Activated CD4-positive, alpha-beta T cell treated with anti-CD3 and anti-CD28 coated beads, Interleukin-2, amount 10 ng/mL, durations not matched to agents 24 days and 14 days (primary cell): ENCODE data around the gene ADAM10. TPM values are rescaled to one million over a fixed set of nuclear protein-coding genes. Genes with fewer than 3 reads are reported as not detected.

ENCODE experiments used
- DNase-seq: peaks from one replicate; pipeline ENCODE4 v3.0.0; 2022
- H3K27ac Mint-ChIP-seq: one replicate; pipeline ENCODE4 v1.8.0; 2022; ENCODE audit warnings: mild to moderate bottlenecking, mixed read lengths
- H3K27me3 Mint-ChIP-seq: one replicate; pipeline ENCODE4 v1.8.0; 2022; ENCODE audit warnings: mixed read lengths
- H3K36me3 Mint-ChIP-seq: one replicate; pipeline ENCODE4 v1.8.0; 2022; ENCODE audit warnings: low read depth, mild to moderate bottlenecking, mixed read lengths
- H3K4me1 Mint-ChIP-seq: one replicate; pipeline ENCODE4 v1.8.0; 2021; ENCODE audit warnings: mixed read lengths
- H3K4me3 Mint-ChIP-seq: one replicate; pipeline ENCODE4 v1.8.0; 2022; ENCODE audit warnings: mild to moderate bottlenecking, moderate library complexity, mixed read lengths
- H3K9me3 Mint-ChIP-seq: one replicate; pipeline ENCODE4 v1.8.0; 2021; ENCODE audit warnings: mixed read lengths
- intact Hi-C: fragments of 100-400 bp; cut with micrococcal nuclease; formaldehyde crosslinking; loops from one replicate; pipeline ENCODE4 v1.15.1; 2023
- total RNA-seq: library from RNA; stranded (reverse); gene quantifications from 2 replicates; pipeline ENCODE4 v1.2.3, GENCODE V29; 2022

Gene ADAM10
- total RNA-seq, 1 donor from 2014 or later, result 103 TPM

- DNase-seq, result peak; percentile 35
- Mint-ChIP-seq H3K36me3 (peaks cover 10% of the 10 kb centered on the region), H3K4me3 (no peak overlapping the region), H3K9me3 (peaks cover 19% of the 10 kb centered on the region), H3K4me1 (peaks cover 16% of the 10 kb centered on the region), H3K27ac (no peak overlapping the region), H3K27me3 (no peaks in the 10 kb centered on the region)
- intact Hi-C loops, result no loop called here
Measured at GRCh38 chr15:58582160-58582559, 167.3 kb downstream of the ADAM10 start.

GRCh38 chr15:58576657-58577056 is 172.8 kb downstream of the ADAM10 start:
- H3K4me1 Mint-ChIP-seq, result peaks cover 5% of the 10 kb centered on the region
- intact Hi-C loops, result no loop called here
- peak; percentile 8 for DNase-seq
- no peaks in the 10 kb centered on the region for H3K36me3 Mint-ChIP-seq
- H3K27ac Mint-ChIP-seq, result no peak overlapping the region
- H3K4me3 Mint-ChIP-seq, result no peak overlapping the region
- peaks cover under 1% of the 10 kb centered on the region for H3K9me3 Mint-ChIP-seq
- H3K27me3 Mint-ChIP-seq, result no peaks in the 10 kb centered on the region

GRCh38 chr15:58575045-58575786 is 174.3 kb downstream of the ADAM10 start:
- Mint-ChIP-seq H3K27me3 (no peaks in the 10 kb centered on the region), H3K36me3 (no peaks in the 10 kb centered on the region), H3K4me1 (peaks cover 5% of the 10 kb centered on the region), H3K9me3 (peaks cover 3% of the 10 kb centered on the region), H3K27ac (no peak overlapping the region), H3K4me3 (no peak overlapping the region)
- intact Hi-C loops, result no loop called here
- DNase-seq, result peak; percentile 42

- H3K36me3 Mint-ChIP-seq, result no peaks in the 10 kb centered on the region
- H3K4me3 Mint-ChIP-seq, result no peak overlapping the region
- peaks cover 8% of the 10 kb centered on the region for H3K4me1 Mint-ChIP-seq
- peak; percentile 52 for DNase-seq
- no peak overlapping the region for H3K27ac Mint-ChIP-seq
- H3K27me3 Mint-ChIP-seq, result no peaks in the 10 kb centered on the region
- H3K9me3 Mint-ChIP-seq, result peaks cover 9% of the 10 kb centered on the region
- intact Hi-C loops, result no loop called here
Measured at GRCh38 chr15:58574631-58575030, 174.9 kb downstream of the ADAM10 start.

- Mint-ChIP-seq H3K4me1 (peaks cover 13% of the 10 kb centered on the region), H3K27me3 (no peaks in the 10 kb centered on the region), H3K27ac (no peak overlapping the region), H3K36me3 (peaks cover 3% of the 10 kb centered on the region), H3K4me3 (no peak overlapping the region), H3K9me3 (peaks cover 13% of the 10 kb centered on the region)
- intact Hi-C loops, result no loop called here
- peak; percentile 29 for DNase-seq
Measured at GRCh38 chr15:58573270-58573669, 176.2 kb downstream of the ADAM10 start.

- Mint-ChIP-seq H3K27me3 (no peaks in the 10 kb centered on the region), H3K9me3 (peaks cover 13% of the 10 kb centered on the region), H3K36me3 (peaks cover 3% of the 10 kb centered on the region), H3K4me3 (no peak overlapping the region), H3K4me1 (peaks cover 18% of the 10 kb centered on the region), H3K27ac (no peak overlapping the region)
- DNase-seq, result peak; percentile 50
- intact Hi-C loops, result no loop called here
Measured at GRCh38 chr15:58572521-58572920, 177.0 kb downstream of the ADAM10 start.

GRCh38 chr15:58571491-58571890 is 178.0 kb downstream of the ADAM10 start:
- intact Hi-C loops, result no loop called here
- Mint-ChIP-seq H3K4me1 (peaks cover 18% of the 10 kb centered on the region), H3K9me3 (peaks cover 13% of the 10 kb centered on the region)

GRCh38 chr15:58569455-58569854 is 180.1 kb downstream of the ADAM10 start:
- H3K4me1 Mint-ChIP-seq, result peaks cover 13% of the 10 kb centered on the region
- H3K27ac Mint-ChIP-seq, result no peak overlapping the region
- intact Hi-C loops, result no loop called here
- peaks cover 17% of the 10 kb centered on the region for H3K9me3 Mint-ChIP-seq
- no peak overlapping the region for H3K4me3 Mint-ChIP-seq
- peaks cover 3% of the 10 kb centered on the region for H3K36me3 Mint-ChIP-seq
- H3K27me3 Mint-ChIP-seq, result no peaks in the 10 kb centered on the region
- DNase-seq, result peak; percentile 39

More at GRCh38 chr15:58571491-58571890, 178.0 kb downstream of the ADAM10 start:
- H3K27ac Mint-ChIP-seq, result no peak overlapping the region
- no peak for DNase-seq
- peaks cover 3% of the 10 kb centered on the region for H3K36me3 Mint-ChIP-seq
- H3K4me3 Mint-ChIP-seq, result no peak overlapping the region
- H3K27me3 Mint-ChIP-seq, result no peaks in the 10 kb centered on the region

- Mint-ChIP-seq H3K4me1 (peaks cover 13% of the 10 kb centered on the region), H3K4me3 (peak overlapping the region; percentile 42), H3K36me3 (peaks cover 3% of the 10 kb centered on the region), H3K27ac (peak overlapping the region; percentile 65), H3K9me3 (peaks cover 17% of the 10 kb centered on the region), H3K27me3 (peaks cover 1% of the 10 kb centered on the region)
- peak; percentile 66 for DNase-seq
- intact Hi-C loops, result no loop called here
Measured at GRCh38 chr15:58568157-58568571, 181.3 kb downstream of the ADAM10 start.

- intact Hi-C loops, result no loop called here
- H3K27me3 Mint-ChIP-seq, result peaks cover 1% of the 10 kb centered on the region
Measured at GRCh38 chr15:58566029-58566428, 183.5 kb downstream of the ADAM10 start.

GRCh38 chr15:58565619-58566018 is 183.9 kb downstream of the ADAM10 start:
- Mint-ChIP-seq H3K27ac (no peak overlapping the region), H3K36me3 (peaks cover 3% of the 10 kb centered on the region)

More at GRCh38 chr15:58566029-58566428, 183.5 kb downstream of the ADAM10 start:
- Mint-ChIP-seq H3K9me3 (peaks cover 17% of the 10 kb centered on the region), H3K4me1 (peaks cover 13% of the 10 kb centered on the region), H3K27ac (no peak overlapping the region), H3K4me3 (no peak overlapping the region), H3K36me3 (peaks cover 3% of the 10 kb centered on the region)
- peak; percentile 49 for DNase-seq

GRCh38 chr15:58564981-58565380 is 184.5 kb downstream of the ADAM10 start:
- DNase-seq, result no peak
- Mint-ChIP-seq H3K27ac (no peak overlapping the region), H3K9me3 (peaks cover 11% of the 10 kb centered on the region), H3K27me3 (peaks cover 1% of the 10 kb centered on the region), H3K36me3 (peaks cover 5% of the 10 kb centered on the region), H3K4me1 (peaks cover 12% of the 10 kb centered on the region), H3K4me3 (no peak overlapping the region)
- intact Hi-C loops, result no loop called here

More at GRCh38 chr15:58565619-58566018, 183.9 kb downstream of the ADAM10 start:
- Mint-ChIP-seq H3K4me1 (peaks cover 13% of the 10 kb centered on the region), H3K9me3 (peaks cover 17% of the 10 kb centered on the region), H3K27me3 (peaks cover 1% of the 10 kb centered on the region), H3K4me3 (no peak overlapping the region)
- DNase-seq, result no peak
- intact Hi-C loops, result no loop called here

GRCh38 chr15:58562135-58562534 is 187.4 kb downstream of the ADAM10 start:
- Mint-ChIP-seq H3K9me3 (peaks cover 8% of the 10 kb centered on the region), H3K27me3 (peaks cover 1% of the 10 kb centered on the region), H3K4me1 (no peaks in the 10 kb centered on the region), H3K36me3 (peaks cover 2% of the 10 kb centered on the region), H3K27ac (no peak overlapping the region), H3K4me3 (no peak overlapping the region)
- no peak for DNase-seq
- intact Hi-C loops, result no loop called here

GRCh38 chr15:58561321-58561720 is 188.2 kb downstream of the ADAM10 start:
- peaks cover 2% of the 10 kb centered on the region for H3K36me3 Mint-ChIP-seq
- DNase-seq, result no peak
- H3K4me3 Mint-ChIP-seq, result no peak overlapping the region
- H3K27me3 Mint-ChIP-seq, result peaks cover 1% of the 10 kb centered on the region
- H3K9me3 Mint-ChIP-seq, result peaks cover 5% of the 10 kb centered on the region
- intact Hi-C loops, result no loop called here
- no peaks in the 10 kb centered on the region for H3K4me1 Mint-ChIP-seq
- no peak overlapping the region for H3K27ac Mint-ChIP-seq
